ENCODE measurements around the gene KLHDC8B. TPM values are rescaled to one million over a fixed set of nuclear protein-coding genes. Genes with fewer than 3 reads are reported as not detected.
A peak's percentile ranks its signal among the peaks of the same experiment; 100 is the strongest.

Gene KLHDC8B
- total and polyA plus RNA-seq, 9 of the 15 experiments (the other 6 are each of a cell fraction or from before 2014, with no cell fraction given), result 6.9 to 34.8 (median 25.2) TPM

DNA sequence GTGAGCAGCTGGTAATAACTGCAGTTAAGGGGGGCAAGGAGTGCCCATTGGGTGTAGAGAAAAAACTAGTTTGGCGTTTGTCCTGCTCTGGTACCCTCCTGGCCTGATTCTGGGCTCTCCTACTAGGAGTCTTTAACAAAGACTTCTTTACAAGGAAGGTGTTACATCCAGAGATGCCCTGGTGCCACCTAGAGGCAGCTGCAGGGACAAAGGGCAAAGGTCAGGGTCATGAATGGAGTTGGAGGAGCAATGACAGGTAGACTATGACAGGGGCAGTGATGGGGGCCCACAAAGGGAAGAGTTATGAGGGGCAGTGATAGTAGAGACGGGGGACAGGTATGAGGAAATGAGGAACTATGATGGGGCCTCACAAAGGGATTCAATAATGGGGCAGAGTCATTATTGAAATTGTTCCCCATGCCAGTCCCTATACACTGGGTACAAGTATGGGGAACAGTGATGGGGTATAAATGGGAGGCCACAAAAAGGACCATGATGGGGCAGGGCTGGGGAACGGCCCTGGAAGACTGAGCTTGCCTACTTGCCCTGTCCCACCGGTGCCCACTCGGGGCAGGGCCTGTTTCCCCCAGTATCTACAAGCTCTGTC, 13.2 kb upstream of the KLHDC8B start (continued):
- TF ChIP-seq, protein P1, sequence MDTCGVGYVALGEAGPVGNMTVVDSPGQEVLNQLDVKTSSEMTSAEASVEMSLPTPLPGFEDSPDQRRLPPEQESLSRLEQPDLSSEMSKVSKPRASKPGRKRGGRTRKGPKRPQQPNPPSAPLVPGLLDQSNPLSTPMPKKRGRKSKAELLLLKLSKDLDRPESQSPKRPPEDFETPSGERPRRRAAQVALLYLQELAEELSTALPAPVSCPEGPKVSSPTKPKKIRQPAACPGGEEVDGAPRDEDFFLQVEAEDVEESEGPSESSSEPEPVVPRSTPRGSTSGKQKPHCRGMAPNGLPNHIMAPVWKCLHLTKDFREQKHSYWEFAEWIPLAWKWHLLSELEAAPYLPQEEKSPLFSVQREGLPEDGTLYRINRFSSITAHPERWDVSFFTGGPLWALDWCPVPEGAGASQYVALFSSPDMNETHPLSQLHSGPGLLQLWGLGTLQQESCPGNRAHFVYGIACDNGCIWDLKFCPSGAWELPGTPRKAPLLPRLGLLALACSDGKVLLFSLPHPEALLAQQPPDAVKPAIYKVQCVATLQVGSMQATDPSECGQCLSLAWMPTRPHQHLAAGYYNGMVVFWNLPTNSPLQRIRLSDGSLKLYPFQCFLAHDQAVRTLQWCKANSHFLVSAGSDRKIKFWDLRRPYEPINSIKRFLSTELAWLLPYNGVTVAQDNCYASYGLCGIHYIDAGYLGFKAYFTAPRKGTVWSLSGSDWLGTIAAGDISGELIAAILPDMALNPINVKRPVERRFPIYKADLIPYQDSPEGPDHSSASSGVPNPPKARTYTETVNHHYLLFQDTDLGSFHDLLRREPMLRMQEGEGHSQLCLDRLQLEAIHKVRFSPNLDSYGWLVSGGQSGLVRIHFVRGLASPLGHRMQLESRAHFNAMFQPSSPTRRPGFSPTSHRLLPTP (IDR thresholded peaks at IDR 0.05; ENCODE audit: borderline replicate concordance, extremely low read depth, insufficient read length), result no peak
- TF ChIP-seq COPS2 (conservative IDR thresholded peaks at IDR 0.05) (no peak), TCF3 (CRISPR knock-in tag; IDR thresholded peaks at IDR 0.05) (no peak), ESRRA (IDR thresholded peaks at IDR 0.05; ENCODE audit: borderline replicate concordance, low read depth) (peak; percentile 99), CTBP1 (IDR thresholded peaks at IDR 0.05; ENCODE audit: borderline replicate concordance) (peak; percentile 46), POLR2AphosphoS2 (IDR thresholded peaks at IDR 0.05; ENCODE audit: low read length) (0 out of 2 replicates have a peak, but pooled peaks have one; percentile 47), ZNF217 (CRISPR knock-in tag; IDR thresholded peaks at IDR 0.05) (no peak), ETV6 (IDR thresholded peaks at IDR 0.05; ENCODE audit: borderline replicate concordance in 1 of 2, low read depth in 2 of 2, low read length in 1 of 2) (no peak), ETV6 (CRISPR knock-in tag; IDR thresholded peaks at IDR 0.05; ENCODE audit: borderline replicate concordance) (no peak), ZNF23 (CRISPR knock-in tag; IDR thresholded peaks at IDR 0.05) (no peak), RAD21 (CRISPR knock-in tag; conservative IDR thresholded peaks at IDR 0.05 in 1 of 2, IDR thresholded peaks at IDR 0.05 in 1 of 2) (peak; percentile 27 to 63; a peak in 2 of 4 replicates), NR3C1 (CRISPR knock-in tag; IDR thresholded peaks at IDR 0.05) (no peak), HOMEZ (CRISPR knock-in tag; IDR thresholded peaks at IDR 0.05) (no peak), MITF (IDR thresholded peaks at IDR 0.05) (no peak), MED1 (CRISPR knock-in tag; IDR thresholded peaks at IDR 0.05; ENCODE audit: borderline replicate concordance) (no peak), PPARD (CRISPR knock-in tag; IDR thresholded peaks at IDR 0.05) (no peak)
- TF ChIP-seq, protein P2, sequence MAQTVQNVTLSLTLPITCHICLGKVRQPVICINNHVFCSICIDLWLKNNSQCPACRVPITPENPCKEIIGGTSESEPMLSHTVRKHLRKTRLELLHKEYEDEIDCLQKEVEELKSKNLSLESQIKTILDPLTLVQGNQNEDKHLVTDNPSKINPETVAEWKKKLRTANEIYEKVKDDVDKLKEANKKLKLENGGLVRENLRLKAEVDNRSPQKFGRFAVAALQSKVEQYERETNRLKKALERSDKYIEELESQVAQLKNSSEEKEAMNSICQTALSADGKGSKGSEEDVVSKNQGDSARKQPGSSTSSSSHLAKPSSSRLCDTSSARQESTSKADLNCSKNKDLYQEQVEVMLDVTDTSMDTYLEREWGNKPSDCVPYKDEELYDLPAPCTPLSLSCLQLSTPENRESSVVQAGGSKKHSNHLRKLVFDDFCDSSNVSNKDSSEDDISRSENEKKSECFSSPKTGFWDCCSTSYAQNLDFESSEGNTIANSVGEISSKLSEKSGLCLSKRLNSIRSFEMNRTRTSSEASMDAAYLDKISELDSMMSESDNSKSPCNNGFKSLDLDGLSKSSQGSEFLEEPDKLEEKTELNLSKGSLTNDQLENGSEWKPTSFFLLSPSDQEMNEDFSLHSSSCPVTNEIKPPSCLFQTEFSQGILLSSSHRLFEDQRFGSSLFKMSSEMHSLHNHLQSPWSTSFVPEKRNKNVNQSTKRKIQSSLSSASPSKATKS (CRISPR knock-in tag; IDR thresholded peaks at IDR 0.05), result no peak
- TF ChIP-seq, protein P3, sequence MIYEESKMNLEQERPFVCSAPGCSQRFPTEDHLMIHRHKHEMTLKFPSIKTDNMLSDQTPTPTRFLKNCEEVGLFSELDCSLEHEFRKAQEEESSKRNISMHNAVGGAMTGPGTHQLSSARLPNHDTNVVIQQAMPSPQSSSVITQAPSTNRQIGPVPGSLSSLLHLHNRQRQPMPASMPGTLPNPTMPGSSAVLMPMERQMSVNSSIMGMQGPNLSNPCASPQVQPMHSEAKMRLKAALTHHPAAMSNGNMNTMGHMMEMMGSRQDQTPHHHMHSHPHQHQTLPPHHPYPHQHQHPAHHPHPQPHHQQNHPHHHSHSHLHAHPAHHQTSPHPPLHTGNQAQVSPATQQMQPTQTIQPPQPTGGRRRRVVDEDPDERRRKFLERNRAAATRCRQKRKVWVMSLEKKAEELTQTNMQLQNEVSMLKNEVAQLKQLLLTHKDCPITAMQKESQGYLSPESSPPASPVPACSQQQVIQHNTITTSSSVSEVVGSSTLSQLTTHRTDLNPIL (CRISPR knock-in tag; IDR thresholded peaks at IDR 0.05), result no peak

All from K562 (cell line).